AG10803 (cell line): ENCODE results near the gene MMP28.

Source experiments
- DNase-seq: peaks from one replicate; pipeline ENCODE4 v3.0.0; 2010; ENCODE audit warnings: low read depth
- H3K4me3 ChIP-seq: 2 replicates; pipeline ENCODE4 v1.5.1; 2011; ENCODE audit warnings: mild to moderate bottlenecking, low read length, control low read depth
- CTCF ChIP-seq: conservative IDR thresholded peaks from 2 replicates; pipeline ENCODE4 v1.5.1; 2011; ENCODE audit warnings: mild to moderate bottlenecking, low read length, control low read depth, inconsistent platforms

The MMP28 gene

GRCh38 chr17:35797918-35798317 lies 2.5 kb upstream of the MMP28 start:
- TF ChIP-seq CTCF = no peak
- no peak for DNase-seq
- no peak overlapping the region for H3K4me3 ChIP-seq

- TF ChIP-seq CTCF = no peak
- DNase-seq = no peak
Measured at GRCh38 chr17:35797370-35797769, 1.9 kb upstream of the MMP28 start.

GRCh38 chr17:35796942-35797341 lies 1.5 kb upstream of the MMP28 start:
- DNase-seq = no peak
- H3K4me3 ChIP-seq = no peak overlapping the region
- TF ChIP-seq CTCF = no peak

More at GRCh38 chr17:35797370-35797769, 1.9 kb upstream of the MMP28 start:
- H3K4me3 ChIP-seq = no peak overlapping the region

- DNase-seq = no peak
- peak overlapping the region; percentile 36 for H3K4me3 ChIP-seq
- TF ChIP-seq CTCF = no peak
Measured at GRCh38 chr17:35795871-35796265, 427 bp upstream of the MMP28 start.

GRCh38 chr17:35793257-35793656 lies 2.2 kb downstream of the MMP28 start:
- TF ChIP-seq CTCF = no peak
- no peak overlapping the region for H3K4me3 ChIP-seq
- DNase-seq = no peak

- DNase-seq = no peak
- H3K4me3 ChIP-seq = no peak overlapping the region
- TF ChIP-seq CTCF = no peak
Measured at GRCh38 chr17:35791681-35792350, 3.6 kb downstream of the MMP28 start.

- DNase-seq = no peak
- no peak overlapping the region for H3K4me3 ChIP-seq
- TF ChIP-seq CTCF = no peak
Measured at GRCh38 chr17:35790841-35791240, 4.6 kb downstream of the MMP28 start.
